Right lung (tissue), 5 donors: ENCODE data around the gene NCR2. TPM values are rescaled to one million over a fixed set of nuclear protein-coding genes. Genes with fewer than 3 reads are reported as not detected.

Source experiments
- DNase-seq, 2 donors: peaks; one replicate each; pipeline ENCODE4 v3.0.0-alpha.2; 2013
- polyA plus RNA-seq, 5 donors: library from polyadenylated mRNA; unstranded; fragments of 120-200 nt; gene quantifications; one replicate each; pipeline versions ENCODE4 v1.2.1 to v1.2.3, GENCODE V29; 2013; ENCODE audit warnings: inconsistent platforms in 1 of 5, low replicate concordance in 1 of 5; ENCODE audit not compliant: insufficient read length in 5 of 5, insufficient read depth in 1 of 5

NCR2 gene
- polyA plus RNA-seq, 5 donors: not detected

- DNase-seq: no peak
Measured at GRCh38 chr6:41399424-41399823, 64.0 kb downstream of the NCR2 start.

Other genes with a start within 250 kb of the NCR2 start
- 1 to 10 TPM; 1.1 to 2.4 (median 1.5) TPM for gene TREML1, start 181.3 kb upstream of the NCR2 start, polyA plus RNA-seq
- gene TREM2, start 172.5 kb upstream of the NCR2 start, polyA plus RNA-seq: under 1 TPM in 4 of 5 donors, not detected in 1; 0.18 to 0.56 (median 0.33) TPM
- gene TREML2, start 134.5 kb upstream of the NCR2 start, polyA plus RNA-seq: under 1 TPM; 0.17 to 0.47 (median 0.21) TPM
- gene TREML4, start 107.3 kb upstream of the NCR2 start, polyA plus RNA-seq: not detected
- gene TREM1, start 48.9 kb upstream of the NCR2 start, polyA plus RNA-seq: 1 to 10 TPM in 3 of 5 donors, under 1 TPM in 2; 0.61 to 2.8 (median 1.4) TPM
- 10 to 100 TPM; 43.0 to 89.6 (median 61.9) TPM for gene FOXP4, start 210.8 kb downstream of the NCR2 start, polyA plus RNA-seq